HepG2 (cell line): ENCODE data around the gene PRKAR2B.

Experiments
- CAMTA2 ChIP-seq: sonication (generic); formaldehyde crosslinking; IDR thresholded peaks from 2 replicates; pipeline ENCODE4 v1.4.0; 2020; ENCODE audit warnings: mild to moderate bottlenecking, missing genetic modification reagents, borderline replicate concordance
- CTCF ChIP-seq: sonication (generic); formaldehyde crosslinking; IDR thresholded peaks from 2 replicates; pipeline ENCODE4 v1.5.0; 2020; ENCODE audit warnings: mild to moderate bottlenecking, missing genetic modification reagents, moderate library complexity
- ZBTB21 ChIP-seq: sonication (generic); formaldehyde crosslinking; IDR thresholded peaks from 2 replicates; pipeline ENCODE4 v1.4.0; 2020; ENCODE audit warnings: missing genetic modification reagents
- ZBTB43 ChIP-seq: sonication (generic); formaldehyde crosslinking; conservative IDR thresholded peaks from 2 replicates; pipeline ENCODE4 v1.4.0; 2020; ENCODE audit warnings: missing genetic modification reagents
- ZNF746 ChIP-seq: sonication (generic); formaldehyde crosslinking; IDR thresholded peaks from 2 replicates; pipeline ENCODE4 v1.8.0; 2022; ENCODE audit warnings: mild to moderate bottlenecking, missing genetic modification reagents

DNA sequence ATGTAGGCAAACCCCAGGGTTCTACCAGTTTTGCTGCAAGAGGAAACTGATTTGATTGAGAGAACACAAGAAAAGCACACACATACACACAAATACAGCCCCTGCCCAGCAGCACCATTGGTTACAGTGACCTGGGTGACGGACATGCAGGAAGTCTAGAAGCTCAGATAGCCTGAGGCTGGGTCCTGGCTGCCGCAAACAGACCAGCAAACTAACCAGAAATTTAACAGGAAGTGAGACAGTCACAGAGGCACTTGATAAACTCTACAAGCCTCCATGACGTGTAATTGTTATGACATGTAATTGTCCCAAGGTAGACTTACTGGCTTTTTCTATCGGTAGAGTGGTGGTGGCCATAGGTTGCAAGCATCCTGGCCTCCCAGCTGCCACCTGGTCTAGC, 58.9 kb downstream of the PRKAR2B start:
- TF ChIP-seq ZBTB43 (CRISPR knock-in tag) (no peak), ZBTB21 (CRISPR knock-in tag) (no peak), ZNF746 (CRISPR knock-in tag) (no peak), CAMTA2 (no peak), CTCF (CRISPR knock-in tag) (no peak)
